AG09309 (cell line): ENCODE measurements around the gene FAM181A.
A peak's percentile ranks its signal among the peaks of the same experiment; 100 is the strongest.

Experiments used
- DNase-seq: peaks from one replicate; pipeline ENCODE4 v3.0.0-alpha.2; 2010; ENCODE audit warnings: low read depth
- H3K4me3 ChIP-seq: 2 replicates; pipeline ENCODE4 v1.5.1; 2011; ENCODE audit warnings: mild to moderate bottlenecking, low read depth, low read length, moderate library complexity; ENCODE audit not compliant: control insufficient read depth
- CTCF ChIP-seq: IDR thresholded peaks from 2 replicates; pipeline ENCODE4 v1.5.1; 2011; ENCODE audit warnings: mild to moderate bottlenecking, low read depth, low read length, inconsistent platforms; ENCODE audit not compliant: insufficient read depth, control insufficient read depth; ENCODE audit errors: missing control alignments

The FAM181A gene

GRCh38 chr14:93940437-93940836, 13.3 kb downstream of the FAM181A start:
- TF ChIP-seq CTCF = no peak
- DNase-seq = no peak
- H3K4me3 ChIP-seq = no peak overlapping the region

- peak; percentile 51 for DNase-seq
- H3K4me3 ChIP-seq = no peak overlapping the region
- no peak for TF ChIP-seq CTCF
Measured at GRCh38 chr14:93941293-93941910, 14.3 kb downstream of the FAM181A start.

GRCh38 chr14:93943052-93943451, 15.9 kb downstream of the FAM181A start:
- no peak for DNase-seq
- H3K4me3 ChIP-seq = no peak overlapping the region
- TF ChIP-seq CTCF = no peak

- H3K4me3 ChIP-seq = no peak overlapping the region
- TF ChIP-seq CTCF = no peak
- no peak for DNase-seq
Measured at GRCh38 chr14:93943930-93944329, 16.8 kb downstream of the FAM181A start.

- TF ChIP-seq CTCF = no peak
- no peak overlapping the region for H3K4me3 ChIP-seq
- DNase-seq = no peak
Measured at GRCh38 chr14:93944348-93945069, 17.4 kb downstream of the FAM181A start.

GRCh38 chr14:93945070-93945399, 17.9 kb downstream of the FAM181A start:
- no peak overlapping the region for H3K4me3 ChIP-seq
- DNase-seq = no peak
- no peak for TF ChIP-seq CTCF

GRCh38 chr14:93946104-93946503, 19.0 kb downstream of the FAM181A start:
- no peak for TF ChIP-seq CTCF
- H3K4me3 ChIP-seq = no peak overlapping the region
- DNase-seq = no peak
